Endothelial cell of umbilical vein (primary cell): ENCODE results near the gene COTL1. TPM values are rescaled to one million over a fixed set of nuclear protein-coding genes. Genes with fewer than 3 reads are reported as not detected.

ENCODE experiments used
- BruUV-seq: library from RNA; stranded (reverse); fragments of 400-500 nt; replicated peaks from 2 replicates; lab custom pipeline; 2021; lab: Mats Ljungman, UMichigan
- CTCF ChIA-PET: fragments of 300-600, 350-600 bp; sonication (Branson Sonifier 250); formaldehyde crosslinking; loops from one replicate; lab custom pipeline; 2021; ENCODE audit warnings: antibody characterized with exemption, inconsistent platforms; lab: Charles Lee
- POLR2A ChIA-PET: fragments of 300-600, 350-600 bp; sonication (Branson Sonifier 250); formaldehyde crosslinking; loops from one replicate; lab custom pipeline; 2021; ENCODE audit warnings: antibody characterized with exemption, inconsistent platforms; lab: Charles Lee
- DNase-seq: peaks from one replicate; pipeline ENCODE4 v3.0.0-alpha.2; 2011; ENCODE audit warnings: low read depth, low spot score
- FAIRE-seq: peaks from 2 replicates; lab custom pipeline; 2011; peaks lifted over from hg19 to GRCh38; lab: Jason Lieb, UNC
- H2AFZ ChIP-seq: 2 replicates; pipeline ENCODE4 v1.6.0; 2012; ENCODE audit warnings: low read depth, low read length, control low read depth, inconsistent platforms
- H3K27ac ChIP-seq: 2 replicates; pipeline ENCODE4 v1.5.1; 2011; ENCODE audit warnings: low read depth, mild to moderate bottlenecking, control low read depth, low read length, moderate library complexity; ENCODE audit not compliant: insufficient read depth
- H3K27me3 ChIP-seq, 2 experiments: 2 replicates each; pipeline versions ENCODE4 v1.6.0 to v1.6.1; 2011; ENCODE audit warnings: low read length in 2 of 2, mixed read lengths in 1 of 2; ENCODE audit not compliant: control insufficient read depth in 2 of 2, insufficient read depth in 2 of 2
- H3K36me3 ChIP-seq, 2 experiments: 2 replicates in 1 of 2; 3 replicates in 1 of 2; pipeline ENCODE4 v1.5.1; 2011; ENCODE audit warnings: low read length in 2 of 2, mild to moderate bottlenecking in 1 of 2, moderate library complexity in 1 of 2; ENCODE audit not compliant: control insufficient read depth in 2 of 2, insufficient read depth in 2 of 2; ENCODE audit errors: extremely low read depth in 1 of 2
- H3K4me1 ChIP-seq: 3 replicates; pipeline ENCODE4 v1.5.1; 2011; ENCODE audit warnings: mild to moderate bottlenecking, low read length; ENCODE audit not compliant: control insufficient read depth, insufficient read depth; ENCODE audit errors: extremely low read depth
- H3K4me2 ChIP-seq: 2 replicates; pipeline ENCODE4 v1.6.1; 2011; ENCODE audit warnings: low read length, control low read depth, mixed read lengths; ENCODE audit not compliant: insufficient read depth
- H3K4me3 ChIP-seq, 3 experiments: fragments of 200-600 bp in 1 of 3; sonication (generic), shearing (Covaris generic) in 1 of 3; replicated peaks in 1 of 3; 2 replicates each; pipeline ENCODE4 v1.5.1; 2011 to 2016; ENCODE audit warnings: control low read depth in 3 of 3, low read length in 3 of 3, mild to moderate bottlenecking in 2 of 3, inconsistent platforms in 1 of 3, low read depth in 1 of 3, moderate library complexity in 1 of 3; ENCODE audit not compliant: insufficient read depth in 1 of 3
- H3K79me2 ChIP-seq: 2 replicates; pipeline ENCODE4 v1.6.0; 2012; ENCODE audit warnings: low read length, inconsistent platforms; ENCODE audit not compliant: control insufficient read depth, insufficient read depth
- H3K9ac ChIP-seq: replicated peaks from 2 replicates; pipeline ENCODE3; 2011; ENCODE audit warnings: low read length, control low read depth; ENCODE audit not compliant: insufficient read depth; ENCODE audit errors: extremely low read depth
- H3K9me1 ChIP-seq: replicated peaks from 3 replicates; pipeline ENCODE4 v1.6.0; 2011; ENCODE audit warnings: mild to moderate bottlenecking, low read length; ENCODE audit not compliant: control insufficient read depth, insufficient read depth; ENCODE audit errors: extremely low read depth
- H3K9me3 ChIP-seq: replicated peaks from 2 replicates; pipeline ENCODE4 v1.5.1; 2012; ENCODE audit warnings: low read length, inconsistent platforms; ENCODE audit not compliant: control insufficient read depth, insufficient read depth
- H4K20me1 ChIP-seq: replicated peaks from 2 replicates; pipeline ENCODE3; 2011; ENCODE audit warnings: mild to moderate bottlenecking, low read length; ENCODE audit not compliant: control insufficient read depth, insufficient read depth; ENCODE audit errors: extremely low read depth
- EZH2 ChIP-seq: IDR thresholded peaks from 2 replicates; pipeline ENCODE4 v1.6.1; 2012; ENCODE audit warnings: borderline replicate concordance, low read depth, mild to moderate bottlenecking, moderate library complexity, low read length, inconsistent platforms; ENCODE audit not compliant: severe bottlenecking
- FOS ChIP-seq: IDR thresholded peaks from 2 replicates; pipeline ENCODE4 v1.6.1; 2011; ENCODE audit warnings: mild to moderate bottlenecking, low read length, moderate library complexity, borderline replicate concordance; ENCODE audit not compliant: insufficient read depth
- GATA2 ChIP-seq: IDR thresholded peaks from 2 replicates; pipeline ENCODE4 v1.7.0; 2011; ENCODE audit warnings: low read depth, mild to moderate bottlenecking, moderate library complexity, mixed read lengths, low read length; ENCODE audit not compliant: insufficient read length, insufficient read depth
- JUN ChIP-seq: IDR thresholded peaks from 2 replicates; pipeline ENCODE4 v1.6.1; 2011; ENCODE audit warnings: borderline replicate concordance, low read depth; ENCODE audit not compliant: insufficient read length, insufficient read depth
- MYC ChIP-seq: IDR thresholded peaks from one replicate; pipeline ENCODE4 v1.6.1; 2011; ENCODE audit warnings: mild to moderate bottlenecking, low read depth, low read length
- POLR2A ChIP-seq: IDR thresholded peaks from 2 replicates; pipeline ENCODE4 v1.6.1; 2012; ENCODE audit warnings: low read depth, mild to moderate bottlenecking, control low read depth, low read length
- POLR2AphosphoS5 ChIP-seq: IDR thresholded peaks from 2 replicates; pipeline ENCODE4 v1.6.1; 2012; ENCODE audit warnings: low read depth, mild to moderate bottlenecking, control low read depth, low read length, moderate library complexity; ENCODE audit not compliant: insufficient read depth
- dilution Hi-C: fragments of 300-500 bp; cut with MboI; formaldehyde crosslinking; loops from one replicate; pipeline ENCODE4 v1.15.0; 2019; ENCODE audit warnings: low sequenced_read_pairs; ENCODE audit not compliant: extremely low pct_ligation_motif_present
- intact Hi-C: fragments of 100-400 bp; cut with micrococcal nuclease; formaldehyde crosslinking; loops from one replicate; pipeline ENCODE4 v1.10.0; 2022
- polyA plus RNA-seq, 4 experiments: library from polyadenylated mRNA; depleted of rRNA in 3 of 4; stranded (reverse) in 3 of 4; unstranded in 1 of 4; fragments of >200 nt; gene quantifications; 2 replicates each; pipeline versions ENCODE4 v1.2.1 to v1.2.3, GENCODE V29; 2011 to 2012; ENCODE audit warnings: missing spikeins in 1 of 4
- total RNA-seq: library from RNA; stranded (reverse); gene quantifications from 2 replicates; pipeline ENCODE4 v1.2.3, GENCODE V29; 2021
- TF ChIP-seq, protein P1 (sequence below), 2 donors: IDR thresholded peaks; 1 replicate in 1 of 2; 2 replicates in 1 of 2; pipeline ENCODE4 v1.5.1; 2011; ENCODE audit warnings: low read length in 2 of 2, mild to moderate bottlenecking in 2 of 2, moderate library complexity in 2 of 2, control low read depth in 1 of 2, inconsistent platforms in 1 of 2, low read depth in 1 of 2; ENCODE audit not compliant: insufficient read depth in 1 of 2; ENCODE audit errors: extremely low read depth in 1 of 2
- TF ChIP-seq, protein P2 (sequence below): IDR thresholded peaks from 2 replicates; pipeline ENCODE4 v1.6.1; 2011; ENCODE audit not compliant: insufficient read depth, insufficient read length

Gene COTL1
- total and polyA plus RNA-seq, 2 donors (not counting 3 experiments of a cell fraction or from before 2014, with no cell fraction given): 90.0 to 200 TPM

DNA sequence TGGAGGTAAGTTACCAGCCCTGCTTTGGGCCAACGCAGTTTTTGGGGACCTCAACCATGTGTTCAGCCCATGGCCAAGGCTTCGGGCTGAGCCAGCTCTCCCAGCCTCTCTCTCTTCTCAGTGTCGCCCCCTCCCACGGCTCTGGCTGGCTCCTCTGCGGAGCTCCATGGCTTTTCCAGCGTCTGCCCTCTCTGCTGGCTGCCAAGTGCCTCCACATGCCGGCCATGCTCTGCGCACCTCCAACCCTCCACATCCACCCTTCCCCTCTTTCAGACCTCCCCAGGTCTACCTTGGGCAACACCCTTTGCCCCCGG lies 23.2 kb downstream of the COTL1 start:
- dilution Hi-C loops (no loop called here), intact Hi-C loops (no loop called here)
- FAIRE-seq (no peak), DNase-seq (no peak)
- H3K27ac ChIP-seq: no peak overlapping the region
- H4K20me1 ChIP-seq: no peaks in the 10 kb centered on the region
- H2AFZ ChIP-seq: no peak overlapping the region
- peaks cover 2% of the 10 kb centered on the region in 2 experiments for H3K36me3 ChIP-seq
- H3K9me3 ChIP-seq: no peaks in the 10 kb centered on the region
- ChIA-PET POLR2A (no interaction called here), CTCF (no interaction called here)
- peaks cover 24% of the 10 kb centered on the region for H3K4me1 ChIP-seq
- BruUV-seq: no TSS peak
- no peak overlapping the region for H3K4me2 ChIP-seq
- no peak overlapping the region for H3K4me3 ChIP-seq
- H3K9ac ChIP-seq: no peak overlapping the region
- H3K27me3 ChIP-seq: no peaks in the 10 kb centered on the region
- H3K9me1 ChIP-seq: no peaks in the 10 kb centered on the region
- TF ChIP-seq, protein P1, sequence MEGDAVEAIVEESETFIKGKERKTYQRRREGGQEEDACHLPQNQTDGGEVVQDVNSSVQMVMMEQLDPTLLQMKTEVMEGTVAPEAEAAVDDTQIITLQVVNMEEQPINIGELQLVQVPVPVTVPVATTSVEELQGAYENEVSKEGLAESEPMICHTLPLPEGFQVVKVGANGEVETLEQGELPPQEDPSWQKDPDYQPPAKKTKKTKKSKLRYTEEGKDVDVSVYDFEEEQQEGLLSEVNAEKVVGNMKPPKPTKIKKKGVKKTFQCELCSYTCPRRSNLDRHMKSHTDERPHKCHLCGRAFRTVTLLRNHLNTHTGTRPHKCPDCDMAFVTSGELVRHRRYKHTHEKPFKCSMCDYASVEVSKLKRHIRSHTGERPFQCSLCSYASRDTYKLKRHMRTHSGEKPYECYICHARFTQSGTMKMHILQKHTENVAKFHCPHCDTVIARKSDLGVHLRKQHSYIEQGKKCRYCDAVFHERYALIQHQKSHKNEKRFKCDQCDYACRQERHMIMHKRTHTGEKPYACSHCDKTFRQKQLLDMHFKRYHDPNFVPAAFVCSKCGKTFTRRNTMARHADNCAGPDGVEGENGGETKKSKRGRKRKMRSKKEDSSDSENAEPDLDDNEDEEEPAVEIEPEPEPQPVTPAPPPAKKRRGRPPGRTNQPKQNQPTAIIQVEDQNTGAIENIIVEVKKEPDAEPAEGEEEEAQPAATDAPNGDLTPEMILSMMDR (IDR thresholded peaks at IDR 0.05; ENCODE audit: extremely low read depth in 1 of 2, insufficient read depth in 1 of 2, low read depth in 1 of 2, low read length in 2 of 2): no peak
- no peak for TF ChIP-seq EZH2
- no peak for TF ChIP-seq GATA2
- no peak for TF ChIP-seq MYC
- TF ChIP-seq, protein P2, sequence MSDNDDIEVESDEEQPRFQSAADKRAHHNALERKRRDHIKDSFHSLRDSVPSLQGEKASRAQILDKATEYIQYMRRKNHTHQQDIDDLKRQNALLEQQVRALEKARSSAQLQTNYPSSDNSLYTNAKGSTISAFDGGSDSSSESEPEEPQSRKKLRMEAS: no peak
- no peak for TF ChIP-seq POLR2AphosphoS5
- no peak for TF ChIP-seq POLR2A
- no peak for TF ChIP-seq FOS
- TF ChIP-seq JUN: no peak
- peaks cover 70% of the 10 kb centered on the region for H3K79me2 ChIP-seq
